Gastroesophageal sphincter (tissue), 3 donors: ENCODE data around the gene ARL6IP5.

ENCODE experiments used
- POLR2AphosphoS5 ChIP-seq: sonication (generic); formaldehyde crosslinking; IDR thresholded peaks from one replicate; pipeline ENCODE4 v1.6.1; 2017; ENCODE audit warnings: antibody characterized with exemption
- TF ChIP-seq, protein P1 (sequence below), 4 experiments: fragments of 200-600 bp in 2 of 4; fragments of 450-650 bp in 2 of 4; sonication (generic) in 1 of 4; IDR thresholded peaks; one replicate each; pipeline ENCODE4 v1.5.1; 2017 to 2019; ENCODE audit warnings: antibody characterized with exemption in 4 of 4, mild to moderate bottlenecking in 2 of 4, moderate library complexity in 2 of 4

DNA sequence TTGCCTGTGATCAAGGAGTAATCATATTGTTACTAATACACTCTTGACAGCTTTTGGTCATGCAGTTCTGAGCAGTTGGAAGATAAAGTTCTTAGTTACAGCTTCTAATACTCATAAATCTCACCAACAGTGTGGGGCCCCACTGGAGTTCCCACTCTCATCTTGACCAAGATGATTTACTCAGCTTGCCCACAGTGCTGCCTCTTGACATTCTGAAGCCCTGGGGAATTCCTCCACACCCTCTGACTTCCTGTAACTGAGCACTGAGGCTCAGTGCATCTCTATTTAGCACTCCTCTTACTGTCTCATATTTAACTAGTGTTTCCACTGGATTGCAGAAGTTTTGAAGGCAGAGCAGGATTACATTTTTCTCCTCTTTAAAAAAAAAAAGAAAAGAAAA, 1.9 kb upstream of the ARL6IP5 start:
- no peak for TF ChIP-seq POLR2AphosphoS5
- TF ChIP-seq, protein P1, sequence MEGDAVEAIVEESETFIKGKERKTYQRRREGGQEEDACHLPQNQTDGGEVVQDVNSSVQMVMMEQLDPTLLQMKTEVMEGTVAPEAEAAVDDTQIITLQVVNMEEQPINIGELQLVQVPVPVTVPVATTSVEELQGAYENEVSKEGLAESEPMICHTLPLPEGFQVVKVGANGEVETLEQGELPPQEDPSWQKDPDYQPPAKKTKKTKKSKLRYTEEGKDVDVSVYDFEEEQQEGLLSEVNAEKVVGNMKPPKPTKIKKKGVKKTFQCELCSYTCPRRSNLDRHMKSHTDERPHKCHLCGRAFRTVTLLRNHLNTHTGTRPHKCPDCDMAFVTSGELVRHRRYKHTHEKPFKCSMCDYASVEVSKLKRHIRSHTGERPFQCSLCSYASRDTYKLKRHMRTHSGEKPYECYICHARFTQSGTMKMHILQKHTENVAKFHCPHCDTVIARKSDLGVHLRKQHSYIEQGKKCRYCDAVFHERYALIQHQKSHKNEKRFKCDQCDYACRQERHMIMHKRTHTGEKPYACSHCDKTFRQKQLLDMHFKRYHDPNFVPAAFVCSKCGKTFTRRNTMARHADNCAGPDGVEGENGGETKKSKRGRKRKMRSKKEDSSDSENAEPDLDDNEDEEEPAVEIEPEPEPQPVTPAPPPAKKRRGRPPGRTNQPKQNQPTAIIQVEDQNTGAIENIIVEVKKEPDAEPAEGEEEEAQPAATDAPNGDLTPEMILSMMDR (IDR thresholded peaks at IDR 0.05), result no peak
